ENCODE results near the gene GPSM1. TPM values are rescaled to one million over a fixed set of nuclear protein-coding genes. Genes with fewer than 3 reads are reported as not detected.

Gene GPSM1
- total and polyA plus RNA-seq, 8 donors = 3.5 to 17.4 (median 12.1) TPM

GRCh38 chr9:136308006-136308701 lies 19.2 kb upstream of the GPSM1 start:
- no peak for TF ChIP-seq POLR2A (IDR thresholded peaks at IDR 0.05)
- TF ChIP-seq CTCF (IDR thresholded peaks at IDR 0.05) = no peak
- no peaks in the 10 kb centered on the region for H3K9me3 ChIP-seq
- H3K4me3 ChIP-seq = no peak overlapping the region
- WGBS, 5 donors = 92 to 97% (median 94%) methylated on average over 4 of the region's 4 CpGs
- no peak overlapping the region for H3K27ac ChIP-seq
- H3K27me3 ChIP-seq = peaks cover 0 to 78% (median 7%) of the 10 kb centered on the region in 3 donors
- H3K4me1 ChIP-seq = peaks cover 0 to 21% (median 10%) of the 10 kb centered on the region in 4 donors
- intact Hi-C loops (cut with DNase I; ENCODE audit: low total_unique reads) = no loop called here
- DNase-seq = no peak
- no peaks in the 10 kb centered on the region for H3K36me3 ChIP-seq

- Histone ChIP-seq H3K27me3 (peaks cover 0 to 73% (median 7%) of the 10 kb centered on the region in 3 donors), H3K4me3 (no peak overlapping the region), H3K27ac (no peak overlapping the region), H3K4me1 (peaks cover 0 to 21% (median 10%) of the 10 kb centered on the region in 4 donors), H3K36me3 (no peaks in the 10 kb centered on the region), H3K9me3 (no peaks in the 10 kb centered on the region)
- intact Hi-C loops (cut with DNase I; ENCODE audit: low total_unique reads) = no loop called here
- TF ChIP-seq EP300 (IDR thresholded peaks at IDR 0.05) (no peak), POLR2A (IDR thresholded peaks at IDR 0.05) (no peak), POLR2AphosphoS5 (IDR thresholded peaks at IDR 0.05) (no peak), CTCF (IDR thresholded peaks at IDR 0.05) (no peak)
- DNase-seq = no peak
Observed at GRCh38 chr9:136308702-136309053, 18.7 kb upstream of the GPSM1 start.

GRCh38 chr9:136309101-136309801 lies 18.1 kb upstream of the GPSM1 start:
- Histone ChIP-seq H3K9me3 (no peaks in the 10 kb centered on the region), H3K27ac (no peak overlapping the region), H3K36me3 (no peaks in the 10 kb centered on the region), H3K27me3 (peaks cover 0 to 67% (median 7%) of the 10 kb centered on the region in 3 donors), H3K4me1 (peaks cover 0 to 21% (median 10%) of the 10 kb centered on the region in 4 donors), H3K4me3 (no peak overlapping the region)
- intact Hi-C loops (cut with DNase I; ENCODE audit: low total_unique reads) = no loop called here
- TF ChIP-seq POLR2A (IDR thresholded peaks at IDR 0.05) (no peak), POLR2AphosphoS5 (IDR thresholded peaks at IDR 0.05) (no peak), CTCF (IDR thresholded peaks at IDR 0.05) (no peak), EP300 (IDR thresholded peaks at IDR 0.05) (no peak)
- WGBS, 5 donors = 46 to 58% (median 50%) methylated on average over 3 to 22 of the region's 22 CpGs
- peak in 1 of 2 donors; percentile 83 for DNase-seq

- peaks cover 0 to 21% (median 10%) of the 10 kb centered on the region in 4 donors for H3K4me1 ChIP-seq
- WGBS, 5 donors = 86 to 96% (median 92%) methylated on average over 5 of the region's 5 CpGs
- H3K27me3 ChIP-seq = peaks cover 0 to 62% (median 7%) of the 10 kb centered on the region in 3 donors
- DNase-seq = no peak
- TF ChIP-seq CTCF (IDR thresholded peaks at IDR 0.05) (no peak), POLR2AphosphoS5 (IDR thresholded peaks at IDR 0.05) (no peak), POLR2A (IDR thresholded peaks at IDR 0.05) (peak in 1 of 4 donors; percentile 13)
- no peaks in the 10 kb centered on the region for H3K36me3 ChIP-seq
- peaks cover 0 to 5% (median 2%) of the 10 kb centered on the region in 4 donors for H3K9me3 ChIP-seq
- intact Hi-C loops (cut with DNase I; ENCODE audit: low total_unique reads) = no loop called here
- no peak overlapping the region for H3K27ac ChIP-seq
- no peak overlapping the region for H3K4me3 ChIP-seq
Observed at GRCh38 chr9:136309806-136310220, 17.5 kb upstream of the GPSM1 start.
